Neural cell (in vitro differentiated cells): ENCODE measurements around the gene ATP2A1. TPM values are rescaled to one million over a fixed set of nuclear protein-coding genes. Genes with fewer than 3 reads are reported as not detected.

Experiments used
- H2AFZ ChIP-seq: fragments of 200-600, 300-800 bp; sonication (generic), shearing (Covaris generic); 2 replicates; pipeline ENCODE4 v1.6.0; 2014; ENCODE audit warnings: low read depth, mild to moderate bottlenecking, antibody characterized with exemption, low read length, moderate library complexity
- H3F3A ChIP-seq: fragments of 200-600 bp; shearing (Covaris generic); 2 replicates; pipeline ENCODE4 v1.6.1; 2016; ENCODE audit warnings: mild to moderate bottlenecking, moderate library complexity, mixed read lengths, antibody characterized with exemption, low read length; ENCODE audit not compliant: insufficient read depth, poor library complexity, severe bottlenecking
- H3K27ac ChIP-seq: fragments of 200-600, 300-800 bp; sonication (generic), shearing (Covaris generic); 2 replicates; pipeline ENCODE4 v1.5.1; 2014; ENCODE audit warnings: mild to moderate bottlenecking, low read length, moderate library complexity
- H3K27me3 ChIP-seq: fragments of 300-800, 200-600 bp; sonication (generic), shearing (Covaris generic); 2 replicates; pipeline ENCODE4 v1.6.0; 2014; ENCODE audit warnings: mild to moderate bottlenecking, low read depth, low read length, moderate library complexity; ENCODE audit not compliant: insufficient read depth
- H3K36me3 ChIP-seq: fragments of 300-800, 200-600 bp; sonication (generic), shearing (Covaris generic); 2 replicates; pipeline ENCODE4 v1.5.1; 2014; ENCODE audit warnings: mild to moderate bottlenecking, antibody characterized with exemption, low read length, moderate library complexity; ENCODE audit not compliant: insufficient read depth
- H3K4me2 ChIP-seq: fragments of 300-800, 200-600 bp; sonication (generic), shearing (Covaris generic); 2 replicates; pipeline ENCODE4 v1.6.0; 2014; ENCODE audit warnings: mild to moderate bottlenecking, low read length
- H3K4me3 ChIP-seq: fragments of 300-800, 200-600 bp; sonication (generic), shearing (Covaris generic); 2 replicates; pipeline ENCODE4 v1.5.1; 2014; ENCODE audit warnings: mild to moderate bottlenecking, low read length, moderate library complexity
- H3K79me2 ChIP-seq: fragments of 200-600 bp; shearing (Covaris generic); replicated peaks from 2 replicates; pipeline ENCODE4 v1.6.0; 2014; ENCODE audit warnings: mild to moderate bottlenecking, low read length, moderate library complexity; ENCODE audit not compliant: insufficient read depth
- H3K9ac ChIP-seq: fragments of 300-800, 200-600 bp; sonication (generic), shearing (Covaris generic); 2 replicates; pipeline ENCODE4 v1.6.1; 2016; ENCODE audit warnings: mild to moderate bottlenecking, low read length, mixed read lengths
- H3K9me2 ChIP-seq: fragments of 200-600 bp; shearing (Covaris generic); 2 replicates; pipeline ENCODE4 v1.6.1; 2016; ENCODE audit warnings: mild to moderate bottlenecking, low read length, mixed read lengths; ENCODE audit not compliant: insufficient read depth
- H3K9me3 ChIP-seq: fragments of 200-600, 300-800 bp; sonication (generic), shearing (Covaris generic); 2 replicates; pipeline ENCODE4 v1.6.1; 2016; ENCODE audit warnings: mild to moderate bottlenecking, mixed run types, low read length, moderate library complexity, mixed read lengths
- H4K20me1 ChIP-seq: fragments of 200-600 bp; shearing (Covaris generic); 2 replicates; pipeline ENCODE4 v1.6.1; 2016; ENCODE audit warnings: mild to moderate bottlenecking, mixed run types; ENCODE audit not compliant: insufficient read depth
- EP300 ChIP-seq: fragments of 450-650 bp; conservative IDR thresholded peaks from 2 replicates; pipeline ENCODE4 v1.6.1; 2014; ENCODE audit warnings: antibody characterized with exemption, mild to moderate bottlenecking, moderate library complexity; ENCODE audit not compliant: poor library complexity, severe bottlenecking
- EZH2 ChIP-seq: fragments of 200-600, 300-800 bp; shearing (Covaris generic), sonication (generic); IDR thresholded peaks from 2 replicates; pipeline ENCODE4 v1.6.1; 2014; ENCODE audit warnings: antibody characterized with exemption, low read length, borderline replicate concordance, mild to moderate bottlenecking; ENCODE audit not compliant: insufficient read depth, poor library complexity, severe bottlenecking
- MXI1 ChIP-seq: fragments of 450-650 bp; conservative IDR thresholded peaks from 2 replicates; pipeline ENCODE4 v1.6.1; 2014; ENCODE audit warnings: antibody characterized with exemption, mild to moderate bottlenecking; ENCODE audit not compliant: poor library complexity, severe bottlenecking
- POLR2AphosphoS5 ChIP-seq: IDR thresholded peaks from 2 replicates; pipeline ENCODE4 v1.6.1; 2012
- RAD21 ChIP-seq: fragments of 450-650 bp; conservative IDR thresholded peaks from 2 replicates; pipeline ENCODE4 v1.6.1; 2014; ENCODE audit warnings: antibody characterized with exemption, mild to moderate bottlenecking, moderate library complexity
- SMC3 ChIP-seq: fragments of 450-650 bp; conservative IDR thresholded peaks from 2 replicates; pipeline ENCODE4 v1.6.1; 2014; ENCODE audit warnings: antibody characterized with exemption, mild to moderate bottlenecking, moderate library complexity; ENCODE audit not compliant: poor library complexity
- TAF1 ChIP-seq: IDR thresholded peaks from 2 replicates; pipeline ENCODE4 v1.6.1; 2012; ENCODE audit warnings: low read depth
- polyA plus RNA-seq: library from polyadenylated mRNA; depleted of rRNA; stranded (reverse); fragments of >200 nt; gene quantifications from 2 replicates; pipeline ENCODE4 v1.2.3, GENCODE V29; 2014
- TF ChIP-seq, protein P1 (sequence below): fragments of 450-650 bp; IDR thresholded peaks from 2 replicates; pipeline ENCODE4 v1.5.1; 2014; ENCODE audit warnings: antibody characterized with exemption, mild to moderate bottlenecking, moderate library complexity; ENCODE audit not compliant: poor library complexity, severe bottlenecking
- TF ChIP-seq, protein P2 (sequence below): IDR thresholded peaks from 2 replicates; pipeline ENCODE4 v1.6.1; 2012; ENCODE audit warnings: borderline replicate concordance

Gene ATP2A1
- polyA plus RNA-seq, 1 donor from 2014 or later: 0.06 TPM

DNA sequence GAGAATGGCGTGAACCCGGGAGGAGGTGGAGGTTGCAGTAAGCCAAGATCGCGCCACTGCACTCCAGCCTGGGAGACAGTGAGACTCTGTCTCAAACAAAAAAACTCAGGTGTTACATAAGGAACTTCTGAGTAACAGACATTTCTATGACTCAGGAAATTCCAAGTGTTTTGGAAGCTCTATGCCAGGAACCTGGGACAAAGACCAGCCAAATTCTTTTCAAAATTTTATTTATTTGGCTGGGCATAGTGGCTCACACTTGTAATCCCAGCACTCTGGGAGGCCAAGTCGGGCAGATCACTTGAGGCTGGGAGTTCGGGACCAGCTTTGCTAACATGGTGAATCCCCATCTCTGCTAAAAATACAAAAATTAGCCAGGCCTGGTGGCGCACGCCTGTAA, 19.9 kb upstream of the ATP2A1 start:
- no peaks in the 10 kb centered on the region for H4K20me1 ChIP-seq
- H3K9ac ChIP-seq: no peak overlapping the region
- H3K4me2 ChIP-seq: no peak overlapping the region
- H3K27ac ChIP-seq: no peak overlapping the region
- H3F3A ChIP-seq: no peaks in the 10 kb centered on the region
- H3K9me2 ChIP-seq: no peaks in the 10 kb centered on the region
- H3K4me3 ChIP-seq: no peak overlapping the region
- no peaks in the 10 kb centered on the region for H3K79me2 ChIP-seq
- H3K9me3 ChIP-seq: no peaks in the 10 kb centered on the region
- H3K27me3 ChIP-seq: no peaks in the 10 kb centered on the region
- H3K36me3 ChIP-seq: no peaks in the 10 kb centered on the region
- H2AFZ ChIP-seq: no peak overlapping the region
- TF ChIP-seq RAD21: no peak
- TF ChIP-seq MXI1: no peak
- TF ChIP-seq, protein P1, sequence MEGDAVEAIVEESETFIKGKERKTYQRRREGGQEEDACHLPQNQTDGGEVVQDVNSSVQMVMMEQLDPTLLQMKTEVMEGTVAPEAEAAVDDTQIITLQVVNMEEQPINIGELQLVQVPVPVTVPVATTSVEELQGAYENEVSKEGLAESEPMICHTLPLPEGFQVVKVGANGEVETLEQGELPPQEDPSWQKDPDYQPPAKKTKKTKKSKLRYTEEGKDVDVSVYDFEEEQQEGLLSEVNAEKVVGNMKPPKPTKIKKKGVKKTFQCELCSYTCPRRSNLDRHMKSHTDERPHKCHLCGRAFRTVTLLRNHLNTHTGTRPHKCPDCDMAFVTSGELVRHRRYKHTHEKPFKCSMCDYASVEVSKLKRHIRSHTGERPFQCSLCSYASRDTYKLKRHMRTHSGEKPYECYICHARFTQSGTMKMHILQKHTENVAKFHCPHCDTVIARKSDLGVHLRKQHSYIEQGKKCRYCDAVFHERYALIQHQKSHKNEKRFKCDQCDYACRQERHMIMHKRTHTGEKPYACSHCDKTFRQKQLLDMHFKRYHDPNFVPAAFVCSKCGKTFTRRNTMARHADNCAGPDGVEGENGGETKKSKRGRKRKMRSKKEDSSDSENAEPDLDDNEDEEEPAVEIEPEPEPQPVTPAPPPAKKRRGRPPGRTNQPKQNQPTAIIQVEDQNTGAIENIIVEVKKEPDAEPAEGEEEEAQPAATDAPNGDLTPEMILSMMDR: no peak
- TF ChIP-seq SMC3: no peak
- TF ChIP-seq, protein P2, sequence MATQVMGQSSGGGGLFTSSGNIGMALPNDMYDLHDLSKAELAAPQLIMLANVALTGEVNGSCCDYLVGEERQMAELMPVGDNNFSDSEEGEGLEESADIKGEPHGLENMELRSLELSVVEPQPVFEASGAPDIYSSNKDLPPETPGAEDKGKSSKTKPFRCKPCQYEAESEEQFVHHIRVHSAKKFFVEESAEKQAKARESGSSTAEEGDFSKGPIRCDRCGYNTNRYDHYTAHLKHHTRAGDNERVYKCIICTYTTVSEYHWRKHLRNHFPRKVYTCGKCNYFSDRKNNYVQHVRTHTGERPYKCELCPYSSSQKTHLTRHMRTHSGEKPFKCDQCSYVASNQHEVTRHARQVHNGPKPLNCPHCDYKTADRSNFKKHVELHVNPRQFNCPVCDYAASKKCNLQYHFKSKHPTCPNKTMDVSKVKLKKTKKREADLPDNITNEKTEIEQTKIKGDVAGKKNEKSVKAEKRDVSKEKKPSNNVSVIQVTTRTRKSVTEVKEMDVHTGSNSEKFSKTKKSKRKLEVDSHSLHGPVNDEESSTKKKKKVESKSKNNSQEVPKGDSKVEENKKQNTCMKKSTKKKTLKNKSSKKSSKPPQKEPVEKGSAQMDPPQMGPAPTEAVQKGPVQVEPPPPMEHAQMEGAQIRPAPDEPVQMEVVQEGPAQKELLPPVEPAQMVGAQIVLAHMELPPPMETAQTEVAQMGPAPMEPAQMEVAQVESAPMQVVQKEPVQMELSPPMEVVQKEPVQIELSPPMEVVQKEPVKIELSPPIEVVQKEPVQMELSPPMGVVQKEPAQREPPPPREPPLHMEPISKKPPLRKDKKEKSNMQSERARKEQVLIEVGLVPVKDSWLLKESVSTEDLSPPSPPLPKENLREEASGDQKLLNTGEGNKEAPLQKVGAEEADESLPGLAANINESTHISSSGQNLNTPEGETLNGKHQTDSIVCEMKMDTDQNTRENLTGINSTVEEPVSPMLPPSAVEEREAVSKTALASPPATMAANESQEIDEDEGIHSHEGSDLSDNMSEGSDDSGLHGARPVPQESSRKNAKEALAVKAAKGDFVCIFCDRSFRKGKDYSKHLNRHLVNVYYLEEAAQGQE: no peak
- no peak for TF ChIP-seq TAF1
- TF ChIP-seq EP300: no peak
- no peak for TF ChIP-seq EZH2
- TF ChIP-seq POLR2AphosphoS5: no peak

DNA sequence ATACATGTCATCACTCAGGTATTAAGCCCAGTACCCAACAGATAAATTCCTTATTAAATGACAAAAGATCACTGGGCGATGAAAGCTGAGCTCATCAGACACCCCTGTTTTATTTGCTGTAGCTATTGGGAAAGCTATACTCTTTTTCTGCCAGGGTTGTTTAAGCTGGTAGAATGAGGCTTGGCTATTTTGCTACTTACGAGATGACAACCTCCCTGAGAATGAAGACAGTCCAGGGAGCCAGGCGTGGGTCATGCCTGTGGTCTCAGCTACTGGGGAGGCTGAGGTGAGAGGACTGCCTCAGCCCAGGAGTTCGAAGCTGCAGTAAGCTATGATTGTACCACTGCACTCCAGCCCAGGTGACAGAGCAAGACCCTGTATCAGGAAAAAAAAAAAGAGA, 19.0 kb upstream of the ATP2A1 start:
- no peaks in the 10 kb centered on the region for H3K27me3 ChIP-seq

More for the DNA sequence above, 19.0 kb upstream of the ATP2A1 start:
- Histone ChIP-seq H3K27ac (no peak overlapping the region), H3K79me2 (peaks cover 6% of the 10 kb centered on the region), H3K36me3 (no peaks in the 10 kb centered on the region), H3K9me2 (no peaks in the 10 kb centered on the region), H3K9me3 (no peaks in the 10 kb centered on the region), H3K4me2 (no peak overlapping the region), H3K9ac (no peak overlapping the region), H3K4me3 (no peak overlapping the region), H3F3A (no peaks in the 10 kb centered on the region), H4K20me1 (no peaks in the 10 kb centered on the region), H2AFZ (no peak overlapping the region)
- TF ChIP-seq MXI1: no peak
- no peak for TF ChIP-seq EZH2
- TF ChIP-seq TAF1: no peak
- TF ChIP-seq, protein P1: no peak
- TF ChIP-seq, protein P2: no peak
- no peak for TF ChIP-seq POLR2AphosphoS5
- no peak for TF ChIP-seq RAD21
- no peak for TF ChIP-seq EP300
- TF ChIP-seq SMC3: no peak
